ENCODE measurements around the gene AQP12A.
"Not testable (repeated sequence)": the region's sequence is repeated elsewhere in the genome, so short reads cannot be mapped to it uniquely, and the experiment has no call there.

The AQP12A gene

DNA sequence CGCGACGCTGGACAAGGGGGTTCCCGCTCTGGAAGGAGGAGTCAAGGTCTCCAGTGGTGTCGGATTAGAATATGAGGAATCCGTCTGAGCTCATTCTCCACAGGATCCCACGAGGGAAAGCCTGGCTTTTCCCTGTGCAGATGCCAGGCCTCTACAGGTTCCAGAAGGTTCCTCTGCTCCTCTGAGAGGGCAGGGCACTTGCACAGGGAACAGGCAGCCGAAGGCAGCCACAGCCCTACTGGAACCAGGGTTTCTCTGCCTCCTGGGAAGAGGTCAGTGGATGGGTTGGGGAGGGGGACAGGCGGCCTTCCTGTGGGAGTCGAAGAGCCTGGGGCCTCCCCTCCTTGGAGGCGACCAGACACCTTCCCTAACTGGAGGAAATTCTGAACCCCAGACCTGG, 1.7 kb upstream of the AQP12A start:
- DNase-seq: no peak

DNA sequence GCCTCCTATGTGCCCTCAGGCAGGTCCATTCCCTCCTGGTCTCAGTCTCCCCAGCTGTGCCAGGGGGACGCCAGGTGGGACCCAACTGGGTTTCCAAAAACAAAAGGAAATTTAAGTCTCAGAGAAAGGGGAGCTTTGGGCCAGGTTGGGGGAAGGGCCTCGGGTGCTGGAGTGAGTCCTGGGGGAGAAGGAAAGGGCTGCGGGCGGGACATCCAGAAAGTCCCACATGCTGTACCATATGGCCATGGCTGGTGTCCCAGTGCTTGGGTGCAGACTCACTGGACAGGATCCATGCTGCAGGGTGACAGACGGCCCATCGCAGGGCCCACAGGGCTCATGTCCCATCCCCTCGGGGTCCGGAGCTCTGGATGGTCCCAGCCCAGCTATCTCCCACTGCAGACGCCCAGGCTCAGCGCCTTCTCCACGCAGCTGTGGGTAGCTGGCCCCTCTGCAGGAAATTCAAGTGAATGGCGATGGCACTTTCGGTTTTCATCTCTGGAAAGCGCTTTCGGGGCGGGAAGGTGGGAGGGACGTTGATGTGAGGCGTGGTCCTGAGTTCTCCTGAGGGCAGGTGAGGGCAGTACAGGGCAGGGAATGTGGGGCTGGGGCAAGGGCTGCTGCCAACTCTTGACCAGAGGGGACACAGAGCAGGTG, 1.1 kb upstream of the AQP12A start:
- DNase-seq: not testable (repeated sequence)

DNA sequence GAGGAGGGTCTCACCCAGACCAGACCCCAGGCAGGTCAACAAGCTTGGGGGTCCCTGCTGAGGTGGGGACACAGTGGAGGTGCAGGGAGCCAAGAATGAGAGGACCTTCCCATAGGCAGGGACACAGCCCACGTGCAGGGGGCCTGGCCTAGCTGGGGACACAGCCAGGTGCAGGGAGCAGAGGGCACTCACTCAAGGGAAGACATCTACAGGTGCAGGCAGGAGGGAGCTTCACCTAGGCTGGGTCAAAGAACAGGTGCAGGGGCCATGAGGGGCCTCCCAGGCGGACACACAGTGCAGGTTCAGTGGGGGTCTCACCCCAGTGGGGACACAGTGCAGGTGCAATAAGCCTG, 615 bp upstream of the AQP12A start:
- DNase-seq: not testable (repeated sequence)

DNA sequence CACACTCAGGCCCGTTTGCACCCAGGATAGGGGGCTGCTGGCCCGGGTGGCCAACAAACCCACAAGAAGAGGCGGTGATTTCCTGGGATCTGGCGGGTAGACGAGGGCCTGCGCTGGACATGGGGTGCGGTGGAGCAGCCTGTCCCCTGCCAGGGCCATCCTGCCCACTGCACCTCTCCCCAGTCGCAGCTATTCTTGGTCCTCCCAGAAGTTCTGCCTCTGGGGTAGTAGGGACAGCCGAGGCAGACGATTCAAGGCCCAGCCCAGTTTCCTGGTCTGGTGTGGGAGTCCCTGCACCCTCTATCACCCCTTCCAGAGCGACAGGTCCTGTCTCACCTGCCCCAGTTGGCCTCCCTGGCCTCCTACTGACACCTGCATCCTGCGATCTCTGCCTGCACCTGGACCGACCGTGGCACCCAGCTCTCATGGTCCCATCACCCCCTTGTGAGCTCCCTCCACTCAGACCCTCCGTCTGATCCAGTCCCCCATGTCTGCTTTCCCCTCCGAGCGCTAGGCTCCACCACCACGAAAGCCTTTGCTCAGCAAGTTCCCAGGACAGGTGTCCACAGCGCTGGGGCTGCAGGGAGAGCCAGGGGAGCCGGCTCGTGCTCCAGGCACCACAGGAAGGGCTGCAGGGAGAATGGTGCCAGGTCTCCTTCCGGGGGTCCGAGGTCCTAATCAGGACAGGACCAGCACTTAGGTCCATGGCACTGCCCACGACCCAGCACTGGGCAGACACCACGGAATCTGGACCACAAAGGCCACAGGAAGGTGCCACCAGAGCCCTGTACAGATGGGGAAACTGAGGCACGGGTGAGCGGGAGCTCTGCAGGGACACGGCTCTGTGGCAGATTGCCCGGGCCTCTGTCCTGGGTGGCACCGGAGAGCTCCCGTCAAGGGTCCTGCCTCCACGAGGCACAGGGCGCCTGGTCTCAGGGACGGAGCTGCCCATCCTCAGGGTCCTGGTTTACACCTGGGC, 1.2 kb downstream of the AQP12A start:
- not testable (repeated sequence) for DNase-seq

DNA sequence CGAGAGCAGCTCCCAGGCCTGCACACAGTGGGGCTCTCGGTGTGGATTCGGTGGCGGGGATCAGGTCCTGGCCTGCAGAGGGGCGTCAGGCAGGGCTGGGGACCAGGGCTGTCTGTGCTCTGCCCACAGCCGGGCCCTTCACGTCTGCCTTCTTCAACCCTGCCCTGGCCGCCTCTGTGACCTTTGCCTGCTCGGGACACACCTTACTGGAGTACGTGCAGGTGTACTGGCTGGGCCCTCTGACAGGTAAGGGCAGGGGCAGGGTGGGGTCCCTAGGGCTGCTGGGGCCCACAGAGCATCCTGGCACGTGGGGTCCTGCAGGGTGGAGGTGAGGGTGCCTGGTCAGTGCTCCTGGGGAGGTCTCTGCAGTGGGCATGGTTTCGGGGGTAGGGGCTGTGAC, 2.6 kb downstream of the AQP12A start:
- not testable (repeated sequence) for DNase-seq

DNA sequence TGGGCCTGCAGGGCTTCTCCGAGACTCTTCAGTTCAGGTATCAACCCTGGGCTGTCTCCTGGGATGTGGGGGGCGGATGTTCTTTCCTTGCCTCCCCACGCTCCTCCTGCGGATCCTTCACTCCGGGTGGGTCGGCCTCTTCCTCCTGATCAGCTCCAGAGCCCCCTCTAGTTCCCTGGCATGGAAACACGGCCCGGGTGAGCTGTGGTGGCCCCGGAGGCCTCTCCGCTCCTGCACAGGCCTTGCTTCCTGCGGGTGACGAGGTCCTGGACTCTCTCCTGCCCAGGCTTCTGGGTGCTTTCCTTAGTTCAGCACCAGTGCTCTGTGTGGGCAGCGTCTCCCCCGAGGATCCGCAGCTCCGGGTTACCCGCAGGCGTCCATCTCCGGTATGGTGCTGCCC, 3.9 kb downstream of the AQP12A start:
- DNase-seq: not testable (repeated sequence)

DNA sequence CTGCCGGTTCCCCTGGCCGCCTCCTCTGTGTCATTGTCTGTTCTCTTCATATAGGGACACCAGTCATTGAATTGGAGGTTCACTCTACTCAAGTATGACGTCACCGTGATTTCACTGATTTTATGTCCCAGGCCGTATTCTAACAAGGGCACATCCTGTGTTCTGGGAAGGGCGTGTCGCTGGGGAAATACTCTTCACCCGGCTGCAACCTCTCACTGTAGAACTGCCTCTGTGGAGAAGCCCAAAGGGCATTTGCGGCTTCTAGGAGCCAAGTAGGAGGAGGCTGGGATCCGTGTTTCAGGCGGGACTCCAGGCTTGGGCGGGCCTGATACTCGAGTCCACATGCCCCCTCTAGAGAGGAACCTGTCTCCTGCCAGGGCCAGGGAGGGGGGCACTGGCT, 4.8 kb downstream of the AQP12A start:
- DNase-seq: not testable (repeated sequence)

DNA sequence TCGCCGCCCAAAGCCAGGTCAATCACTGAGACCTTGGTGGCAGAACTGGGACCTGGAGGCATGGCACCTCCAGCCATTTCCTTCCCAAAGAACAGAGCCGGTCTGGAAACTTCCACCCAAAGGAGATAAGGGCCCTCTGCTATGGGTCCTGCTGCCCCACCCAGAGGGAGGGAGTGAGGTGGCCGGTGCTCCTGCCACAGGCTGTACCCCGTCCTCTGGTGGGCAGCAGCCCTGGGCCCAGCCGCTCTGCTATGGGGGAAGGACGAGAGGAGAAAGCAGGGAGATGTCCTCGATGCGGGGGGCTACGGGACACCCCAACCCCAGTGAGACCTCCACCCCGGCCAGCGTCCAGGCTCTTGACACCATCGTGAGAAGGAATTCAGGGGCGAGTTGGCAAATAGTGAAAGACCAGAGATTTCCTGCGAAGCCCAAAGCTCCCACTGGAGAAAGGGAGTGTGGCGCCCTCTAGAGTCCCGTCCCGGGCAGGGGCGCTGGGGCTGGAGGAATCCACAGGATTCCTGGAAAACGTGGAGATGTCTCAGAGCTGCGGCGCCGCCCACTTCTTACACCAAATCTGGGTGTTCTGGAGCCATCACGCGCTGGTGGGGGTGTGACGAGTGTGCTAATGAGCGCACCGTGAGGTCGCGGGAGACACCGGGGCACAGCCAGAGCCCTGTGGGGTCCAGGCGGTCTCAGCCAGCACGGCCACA, 7.3 kb downstream of the AQP12A start:
- DNase-seq: not testable (repeated sequence)

DNA sequence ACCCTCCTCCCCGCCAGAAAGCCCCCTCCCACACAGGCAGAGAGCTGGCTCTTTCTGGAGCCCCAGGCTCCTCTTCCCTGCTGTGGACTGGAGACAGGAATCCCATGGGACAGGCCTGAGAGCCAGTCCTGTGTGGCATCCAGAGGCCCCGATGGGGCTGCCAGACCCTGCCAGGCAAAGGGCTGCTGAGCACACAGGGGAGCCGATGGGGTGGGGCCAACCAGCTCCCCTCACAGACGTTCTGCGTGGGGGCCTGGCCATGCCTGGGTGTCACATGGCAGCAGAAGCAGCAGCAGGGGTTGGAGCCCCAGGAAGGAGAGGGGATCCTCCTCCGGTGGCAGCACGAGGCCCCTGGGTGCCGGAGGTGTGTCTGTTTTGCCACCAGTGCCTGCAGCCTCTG, 8.2 kb downstream of the AQP12A start:
- DNase-seq: not testable (repeated sequence)

DNA sequence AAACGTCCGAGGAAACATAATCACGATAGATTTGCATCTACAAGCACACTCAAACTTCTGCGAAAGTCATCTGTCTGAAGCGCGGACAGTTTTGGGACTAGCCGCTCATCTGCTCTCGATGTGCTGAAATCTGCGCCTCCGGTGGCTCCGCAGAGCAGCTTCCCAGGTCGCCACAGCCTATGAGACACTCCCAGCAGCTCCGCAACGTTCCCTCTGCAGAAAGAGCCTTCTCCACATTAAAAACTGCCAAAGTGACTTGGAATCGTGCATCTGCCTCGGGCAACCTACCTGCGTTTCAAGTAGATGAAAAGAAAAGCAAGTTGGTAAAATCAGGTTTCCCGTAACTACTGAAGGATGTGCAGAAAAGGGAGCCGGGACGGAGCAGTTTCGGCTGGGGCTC, 8.9 kb downstream of the AQP12A start:
- DNase-seq: not testable (repeated sequence)

DNA sequence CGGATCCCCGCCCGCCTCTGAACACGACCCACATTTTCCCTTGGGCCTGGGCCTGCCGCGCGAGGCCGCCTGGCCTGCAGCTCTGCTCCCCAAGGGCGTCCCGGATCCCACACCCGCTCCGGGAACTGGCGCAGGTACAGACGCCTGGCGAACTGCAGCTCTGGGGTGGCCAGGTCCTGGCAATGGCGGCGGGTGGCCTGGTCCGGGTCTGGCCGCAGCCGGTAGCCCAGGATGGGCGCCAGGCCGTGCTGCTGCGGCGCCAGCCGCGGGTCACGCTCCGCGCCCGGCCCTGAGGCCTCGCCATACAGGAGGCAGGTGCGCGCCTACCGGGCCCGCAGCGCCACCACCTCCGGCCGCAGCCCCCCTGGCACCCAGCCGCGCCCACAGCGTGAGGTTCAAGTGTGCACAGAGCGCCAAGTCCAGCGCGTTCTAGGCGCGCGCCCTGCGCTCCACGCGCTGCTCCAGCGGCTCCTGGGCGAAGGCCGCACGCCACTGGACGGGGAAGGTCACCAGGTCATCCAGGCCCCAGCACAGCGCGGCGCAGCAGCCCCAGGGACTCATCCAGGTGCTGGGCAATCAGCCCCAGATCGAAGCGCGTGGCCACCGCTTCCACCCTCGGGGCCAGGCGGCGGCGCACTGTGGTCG, 9.5 kb downstream of the AQP12A start:
- no peak for DNase-seq

DNA sequence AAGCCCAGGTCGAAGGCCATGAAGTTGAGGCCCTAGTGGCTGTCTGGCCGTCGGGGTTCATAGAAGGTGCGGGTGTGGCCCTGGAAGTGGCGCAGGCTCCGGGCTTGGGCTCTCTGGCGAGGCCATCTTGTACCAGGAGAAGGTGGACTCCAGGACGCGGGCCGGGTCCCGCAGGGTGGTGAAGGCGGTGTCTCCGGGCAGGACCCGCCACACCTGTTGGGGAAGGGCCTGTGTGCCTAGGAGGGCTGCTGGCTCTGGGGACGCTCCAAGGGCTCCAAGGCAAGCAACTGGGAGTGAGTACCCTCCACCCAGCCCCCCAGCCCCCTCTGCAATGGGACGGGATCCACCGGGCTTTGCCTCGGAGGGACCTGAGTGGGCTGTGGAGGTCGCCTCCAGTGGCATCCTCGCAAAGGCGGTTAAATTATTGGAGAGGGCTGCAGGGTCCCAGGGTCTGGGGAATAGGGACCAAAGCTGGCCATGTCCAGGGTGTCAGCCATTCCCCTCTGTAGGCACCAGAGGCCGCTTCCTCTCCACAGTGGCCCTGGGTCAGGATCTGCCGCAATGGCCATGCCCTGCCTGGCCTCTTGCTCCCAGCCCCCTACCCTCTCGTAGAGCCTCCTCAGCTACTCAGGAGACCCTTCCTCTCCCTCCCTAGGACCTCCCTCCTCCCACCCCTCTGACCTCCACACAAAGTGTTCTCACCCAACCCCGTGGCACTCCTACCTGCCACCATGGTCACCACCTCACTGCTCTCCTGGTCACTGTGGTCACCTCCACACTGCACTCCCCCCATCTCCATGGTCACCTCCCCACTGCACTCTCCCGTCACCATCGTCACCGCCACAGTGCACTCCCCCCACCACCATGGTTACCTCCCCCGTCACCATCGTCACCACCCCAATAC, 10.3 kb downstream of the AQP12A start:
- no peak for DNase-seq

DNA sequence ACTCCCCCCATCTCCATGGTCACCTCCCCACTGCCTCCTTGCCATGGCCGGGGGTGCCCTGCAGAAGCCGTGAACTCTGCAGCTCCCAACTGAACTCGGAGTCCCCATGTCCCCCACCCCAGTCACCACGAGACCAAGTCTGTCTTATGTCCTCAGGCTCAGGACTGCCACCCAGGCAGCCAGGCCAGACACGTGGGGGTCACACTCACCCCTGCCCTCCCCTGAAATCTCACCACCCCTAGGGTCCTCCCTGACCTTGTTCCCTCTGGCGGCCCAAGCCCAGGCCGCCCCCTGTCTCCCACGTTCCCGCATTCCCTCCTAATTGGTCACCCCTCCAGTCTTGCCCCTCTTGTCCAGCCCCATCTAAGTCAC, 11.0 kb downstream of the AQP12A start:
- no peak for DNase-seq

DNA sequence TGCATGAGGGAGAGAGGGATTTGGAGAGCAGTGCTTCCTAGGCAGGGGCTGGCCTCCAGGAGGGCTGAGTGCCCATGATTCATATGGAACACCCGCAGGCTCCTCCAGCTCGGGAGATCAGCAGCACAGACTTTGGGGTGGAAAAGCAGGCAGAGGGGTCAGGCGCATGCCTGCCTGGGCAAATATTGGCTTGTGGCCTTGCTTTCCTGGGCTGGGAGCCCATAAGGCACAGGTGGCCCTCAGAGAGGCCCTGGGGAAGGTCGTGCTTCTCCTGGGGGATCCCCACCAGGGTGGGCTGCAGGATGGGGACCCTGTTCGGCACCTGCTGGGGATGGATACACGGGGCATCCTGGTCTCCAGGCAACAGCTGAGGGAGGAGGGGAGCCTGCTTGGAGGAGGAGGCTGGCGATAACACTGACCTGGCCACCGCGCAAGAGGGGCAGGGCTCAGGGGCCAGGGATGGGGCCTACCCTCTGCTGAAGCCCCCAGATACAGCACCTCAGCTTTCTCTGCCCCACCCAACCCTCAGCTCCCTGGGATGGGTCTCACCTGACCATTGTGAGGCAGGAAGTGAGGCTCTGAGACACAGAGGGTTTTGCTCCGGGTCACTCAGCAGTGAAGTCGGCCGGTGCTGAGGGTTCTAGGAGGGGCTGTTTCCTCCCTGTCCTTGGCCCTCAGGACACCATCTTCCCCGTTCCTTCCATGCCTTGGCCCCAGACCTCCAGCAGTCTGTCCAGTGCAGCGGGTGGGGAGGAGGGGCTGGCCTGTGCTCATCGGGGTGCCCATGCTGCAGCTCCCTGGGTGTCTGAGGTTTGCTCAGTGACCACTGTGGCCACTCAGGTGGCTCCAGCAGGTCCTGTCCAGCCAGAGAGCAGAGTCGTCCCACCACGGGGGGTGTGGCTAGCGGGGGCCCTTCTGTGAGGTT, 12.0 kb downstream of the AQP12A start:
- DNase-seq: no peak

DNA sequence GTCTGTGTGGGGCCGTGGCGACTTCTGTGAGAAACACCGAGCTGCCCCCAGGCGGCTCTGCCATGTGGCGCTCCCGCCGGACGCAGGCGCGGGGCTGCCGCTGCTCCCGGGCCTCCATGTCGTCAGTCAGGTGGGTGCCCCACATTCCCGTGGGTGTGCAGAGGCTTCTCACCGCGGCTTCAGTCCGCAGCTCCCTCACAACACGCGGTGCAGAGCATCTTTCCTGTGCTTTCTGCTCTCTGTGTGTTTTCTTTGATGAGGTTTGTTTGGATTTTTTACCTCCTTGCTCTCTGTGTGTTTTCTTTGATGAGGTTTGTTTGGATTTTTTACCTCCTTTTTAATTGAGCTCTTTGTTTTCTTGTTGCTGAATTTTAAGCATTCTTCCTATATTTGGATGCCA, 13.0 kb downstream of the AQP12A start:
- no peak for DNase-seq

DNA sequence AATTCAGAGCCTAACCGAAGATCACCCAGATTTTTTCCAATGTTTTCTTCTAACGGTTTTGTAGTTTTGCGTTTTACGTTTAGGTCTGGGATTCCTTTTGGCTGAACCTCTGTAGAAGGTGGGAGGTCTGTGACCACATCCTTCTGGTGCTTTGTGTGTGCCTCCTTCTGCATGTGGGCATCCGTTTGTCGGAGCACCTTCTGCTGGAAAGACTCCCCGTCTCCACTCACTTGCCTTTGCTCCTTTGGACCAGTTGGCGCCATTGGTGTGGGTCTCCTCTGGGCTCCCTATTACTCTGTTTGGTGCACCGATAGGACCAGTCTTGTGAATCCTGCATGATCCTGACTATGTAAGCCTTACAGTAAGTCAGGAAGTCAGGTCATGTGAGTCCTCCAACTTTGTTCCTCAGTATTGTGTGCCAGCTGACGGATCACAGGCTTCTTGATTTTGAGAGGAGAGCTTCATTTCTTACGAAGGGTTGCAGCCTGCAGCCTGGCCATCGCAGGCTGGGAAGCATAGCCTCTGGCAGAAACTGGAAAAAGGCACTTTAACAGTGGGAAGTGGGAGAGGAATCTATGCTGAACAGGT, 13.6 kb downstream of the AQP12A start:
- no peak for DNase-seq

DNA sequence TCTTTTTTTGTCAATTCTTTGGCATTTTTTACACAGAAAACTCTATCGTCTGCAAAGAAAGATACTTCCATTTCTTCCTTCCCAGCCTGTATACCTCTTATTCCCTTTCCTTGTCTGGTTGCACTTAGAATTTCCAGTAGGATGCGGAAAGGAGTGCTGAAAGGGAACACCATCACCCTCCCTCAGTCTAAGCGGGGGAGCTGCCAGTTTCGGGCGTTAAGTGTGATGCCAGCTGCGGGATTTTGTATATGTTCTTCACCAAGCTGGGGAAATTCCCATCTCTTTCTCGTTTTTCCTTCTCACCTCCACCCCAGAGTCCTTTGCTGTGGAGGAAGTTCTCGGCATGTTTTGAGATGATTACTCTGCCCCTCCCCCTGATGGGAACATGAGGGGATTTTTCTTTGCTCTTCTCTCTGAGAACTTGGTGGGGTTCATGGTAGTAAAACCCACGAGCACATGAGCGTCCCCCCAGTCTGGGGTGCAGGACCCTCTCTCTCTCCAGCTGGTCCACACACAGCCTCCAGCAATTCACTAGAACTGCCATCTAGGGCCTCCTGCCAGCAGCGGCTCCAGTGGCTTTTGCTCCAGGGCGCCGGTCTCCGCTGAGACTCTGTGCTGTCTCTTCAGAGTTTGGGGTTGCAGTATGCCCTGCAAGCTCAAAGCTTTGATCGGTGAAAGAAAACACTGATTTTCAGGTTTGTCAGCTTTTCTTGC, 15.5 kb downstream of the AQP12A start:
- no peak for DNase-seq

DNA sequence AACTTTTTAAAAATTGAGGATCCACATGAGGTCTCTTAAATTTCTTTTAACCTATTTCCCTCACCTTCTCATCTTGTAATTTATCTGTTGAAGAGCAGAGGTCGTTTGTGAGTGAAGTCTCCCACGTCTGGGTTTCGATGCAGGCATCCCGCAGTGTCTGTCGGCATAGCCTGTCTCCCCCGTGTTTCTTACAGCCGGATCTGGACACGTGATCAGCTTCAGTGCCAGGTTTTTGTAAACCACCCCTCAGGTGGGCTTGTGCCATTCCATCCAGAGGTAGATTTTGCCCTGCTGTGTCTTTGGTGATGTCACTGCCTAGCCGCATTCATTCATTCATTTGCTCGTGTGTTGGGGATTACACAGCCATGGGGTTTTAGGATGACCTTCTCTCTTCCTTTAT, 16.2 kb downstream of the AQP12A start:
- no peak for DNase-seq

DNA sequence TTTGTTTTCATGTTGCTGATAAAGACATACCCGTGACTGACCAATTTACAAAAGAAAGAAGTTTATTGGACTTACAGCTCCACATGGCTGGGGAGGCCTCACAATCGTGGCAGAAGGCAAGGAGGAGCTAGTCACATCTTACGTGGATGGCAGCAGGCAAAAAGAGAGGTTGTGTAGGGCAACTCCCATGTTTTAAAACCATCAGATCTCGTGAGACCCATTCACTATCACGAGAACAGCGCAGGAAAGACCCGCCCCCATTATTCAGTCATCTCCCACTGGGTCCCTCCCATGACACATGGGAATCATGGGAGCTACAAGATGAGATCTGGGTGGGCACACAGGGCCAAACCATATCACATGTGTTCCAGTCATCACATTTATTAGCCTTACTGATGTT, 16.8 kb downstream of the AQP12A start:
- no peak for DNase-seq

DNA sequence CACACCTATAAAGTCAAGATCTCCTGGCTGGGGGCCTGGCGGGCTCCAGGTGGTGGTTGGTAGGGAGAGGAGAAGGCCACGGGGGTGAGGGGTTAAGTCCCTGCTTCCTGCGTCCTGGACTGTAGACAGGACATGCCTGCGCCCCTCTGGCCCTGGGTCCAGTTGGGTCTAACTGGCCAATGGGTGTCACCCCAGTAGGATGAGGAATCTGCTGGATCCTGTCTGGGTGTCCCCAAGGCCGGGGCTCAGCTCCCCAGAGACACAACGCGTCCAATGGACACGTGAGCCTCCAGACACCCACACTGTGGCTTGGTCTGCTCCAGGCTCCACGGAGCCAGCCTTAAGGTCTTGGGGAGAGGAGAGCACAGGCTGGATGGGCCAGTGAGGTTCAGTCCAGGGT, 19.6 kb downstream of the AQP12A start:
- no peak for DNase-seq

Data from NCI-H510A (cell line).